ENCODE measurements around the gene SLC6A2.
"Not testable (repeated sequence)": the region's sequence is repeated elsewhere in the genome, so short reads cannot be mapped to it uniquely, and the experiment has no call there.

The SLC6A2 gene

DNA sequence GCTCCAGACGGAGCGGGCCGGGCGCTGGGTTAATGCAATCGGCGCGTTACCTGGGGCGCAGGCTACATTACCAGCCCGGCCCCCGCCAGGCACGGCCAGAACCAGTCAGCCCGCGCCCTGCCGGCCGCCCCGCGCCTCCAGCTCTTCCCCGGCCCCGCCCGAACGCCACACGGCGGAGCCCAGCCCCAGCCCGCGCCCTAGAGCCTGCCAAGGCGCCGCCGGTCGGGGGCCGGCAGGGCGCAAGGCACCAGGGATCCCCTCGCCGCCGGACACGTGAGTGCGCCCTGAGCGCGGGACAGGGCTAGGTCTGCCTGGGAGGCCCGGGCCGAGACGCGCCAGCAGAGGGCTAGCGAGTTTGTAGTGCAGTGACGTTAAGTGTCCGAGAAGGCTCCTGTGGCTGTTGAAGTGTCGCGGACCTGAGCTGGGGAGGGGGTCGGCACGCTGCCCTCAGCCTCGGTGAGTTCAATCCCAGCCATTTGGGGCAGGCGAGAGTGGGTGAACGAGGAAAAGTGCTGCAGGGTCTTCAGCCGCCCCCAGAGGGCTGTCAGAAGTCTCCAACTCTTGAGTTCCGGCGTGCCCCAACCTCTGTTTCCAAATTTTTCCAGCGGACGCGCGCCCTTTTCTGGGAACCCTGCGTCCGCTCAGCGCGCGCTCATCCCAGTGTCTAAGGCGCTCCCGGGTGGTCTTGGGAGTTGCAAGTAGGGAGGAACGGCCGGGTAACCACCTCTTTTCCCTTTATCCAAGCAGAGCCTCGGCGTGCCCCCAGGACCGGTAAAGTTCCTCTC is at the start of gene SLC6A2:
Gene SLC6A2 (plus strand): TSS at position 92 of the 785 bp plus-strand sequence. CDS start 707 bp downstream, outside the sequence.
- no peak for DNase-seq (ENCODE audit: low read depth in 2 of 3, low spot score in 2 of 3)

DNA sequence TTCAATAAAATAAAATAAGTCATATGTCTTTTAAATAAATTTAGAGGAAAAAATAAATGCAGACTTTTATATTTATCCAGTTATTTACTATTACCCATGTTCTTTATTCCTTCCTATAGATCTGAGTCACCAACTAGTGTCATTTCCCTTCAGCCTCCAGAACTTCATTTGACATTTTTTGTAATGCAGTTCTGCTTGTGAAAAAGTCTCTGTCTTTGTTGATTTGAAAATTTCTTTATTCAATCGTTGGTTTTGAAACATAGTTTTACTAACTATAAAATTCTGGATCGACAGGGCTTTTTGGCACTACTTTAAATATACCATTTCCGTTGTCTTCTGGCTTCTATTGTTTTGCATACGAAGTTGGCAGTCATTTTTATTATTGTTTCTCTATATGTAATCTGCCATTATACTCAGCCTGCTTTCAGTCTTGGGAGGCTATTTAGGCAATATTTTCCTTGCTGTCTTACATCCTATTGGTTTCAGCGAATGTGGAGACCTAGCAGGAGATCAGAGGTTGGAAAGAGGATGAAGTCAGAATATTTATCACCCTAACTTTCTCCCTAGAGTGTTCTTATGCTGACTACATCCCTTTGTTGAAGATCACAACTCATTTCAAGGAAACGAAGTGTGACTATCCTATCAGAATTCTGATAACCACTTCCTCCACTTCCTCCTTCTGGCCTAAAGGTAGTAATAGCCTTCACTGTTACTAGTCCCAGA is 42.0 kb upstream of the SLC6A2 start:
- DNase-seq (ENCODE audit: low read depth in 2 of 3, low spot score in 2 of 3), result no peak

DNA sequence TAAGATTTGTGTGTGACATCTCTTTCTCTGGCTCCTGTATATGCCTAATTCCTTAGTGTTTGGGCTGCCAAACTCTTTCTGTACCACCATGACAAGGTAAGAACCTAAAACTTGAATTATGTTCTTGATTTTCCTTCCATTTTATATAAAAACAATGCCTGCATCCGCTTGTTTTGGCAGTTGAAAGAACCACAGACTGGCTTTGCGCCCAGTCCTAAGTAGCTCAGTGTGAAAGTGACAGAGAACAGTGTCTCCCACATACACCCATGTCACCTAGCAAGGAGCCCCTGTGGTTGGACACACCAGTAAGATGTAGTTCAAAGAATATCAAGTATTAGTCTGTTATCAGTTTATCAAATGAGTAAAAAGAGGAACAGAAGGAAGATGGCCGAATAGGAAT is 40.7 kb upstream of the SLC6A2 start:
- DNase-seq (ENCODE audit: low read depth in 2 of 3, low spot score in 2 of 3), result no peak

DNA sequence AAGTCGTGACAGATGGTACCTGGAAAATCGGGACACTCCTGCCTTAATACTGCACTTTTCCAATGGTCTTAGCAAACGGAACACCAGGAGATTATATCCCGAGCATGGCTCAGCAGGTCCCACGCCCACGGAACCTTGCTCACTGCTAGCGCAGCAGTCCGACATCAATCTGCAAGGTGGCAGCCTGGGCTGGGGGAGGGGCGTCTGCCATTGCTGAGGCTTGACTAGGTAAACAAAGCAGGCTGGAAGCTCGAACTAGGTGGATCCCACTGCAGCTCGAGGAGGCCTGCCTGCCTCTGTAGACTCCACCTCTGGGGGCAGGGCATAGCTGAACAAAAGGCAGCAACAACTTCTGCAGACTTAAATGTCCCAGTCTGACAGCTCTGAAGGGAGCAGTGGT is 40.1 kb upstream of the SLC6A2 start:
- not testable (repeated sequence) for DNase-seq (ENCODE audit: low read depth in 2 of 3, low spot score in 2 of 3)

DNA sequence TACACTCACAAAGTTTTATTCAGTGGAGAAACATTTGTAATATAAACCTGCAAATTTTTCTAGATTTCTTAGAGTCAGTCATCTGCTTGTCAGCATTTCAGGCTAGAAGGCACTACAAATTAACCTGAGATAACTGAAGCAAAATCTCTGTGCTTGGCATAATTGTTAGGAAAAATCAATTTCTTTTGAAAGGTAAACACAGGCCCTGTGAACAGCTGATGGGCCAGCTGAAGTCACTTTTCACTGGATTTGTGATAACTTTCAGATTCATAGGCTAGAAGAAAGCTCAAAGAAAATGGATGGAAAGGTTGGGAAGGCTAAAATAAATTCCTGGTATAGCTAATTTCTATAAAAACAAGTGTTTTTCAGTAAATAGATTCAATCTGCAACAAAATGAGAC is 34.0 kb upstream of the SLC6A2 start:
- no peak for DNase-seq (ENCODE audit: low read depth in 2 of 3, low spot score in 2 of 3)

DNA sequence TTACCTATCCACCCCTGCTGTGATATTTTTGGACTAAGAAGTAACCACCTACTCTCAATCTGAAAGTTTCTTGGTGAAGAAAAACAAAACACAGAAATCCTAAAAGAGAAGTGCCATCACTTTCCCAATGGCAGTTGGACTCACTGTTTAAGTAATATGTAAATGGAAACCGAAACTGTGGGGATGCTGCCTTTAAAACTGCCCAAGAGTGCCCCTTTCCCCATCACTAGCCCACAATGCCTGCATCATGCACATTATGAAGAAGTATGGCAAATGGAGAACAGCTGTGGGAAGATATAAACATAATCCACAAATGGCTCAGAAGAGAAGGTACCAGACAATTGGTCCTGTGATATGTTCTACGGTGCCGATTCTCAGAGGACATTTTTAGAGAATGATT is 33.5 kb upstream of the SLC6A2 start:
- DNase-seq (ENCODE audit: low read depth in 2 of 3, low spot score in 2 of 3), result no peak

DNA sequence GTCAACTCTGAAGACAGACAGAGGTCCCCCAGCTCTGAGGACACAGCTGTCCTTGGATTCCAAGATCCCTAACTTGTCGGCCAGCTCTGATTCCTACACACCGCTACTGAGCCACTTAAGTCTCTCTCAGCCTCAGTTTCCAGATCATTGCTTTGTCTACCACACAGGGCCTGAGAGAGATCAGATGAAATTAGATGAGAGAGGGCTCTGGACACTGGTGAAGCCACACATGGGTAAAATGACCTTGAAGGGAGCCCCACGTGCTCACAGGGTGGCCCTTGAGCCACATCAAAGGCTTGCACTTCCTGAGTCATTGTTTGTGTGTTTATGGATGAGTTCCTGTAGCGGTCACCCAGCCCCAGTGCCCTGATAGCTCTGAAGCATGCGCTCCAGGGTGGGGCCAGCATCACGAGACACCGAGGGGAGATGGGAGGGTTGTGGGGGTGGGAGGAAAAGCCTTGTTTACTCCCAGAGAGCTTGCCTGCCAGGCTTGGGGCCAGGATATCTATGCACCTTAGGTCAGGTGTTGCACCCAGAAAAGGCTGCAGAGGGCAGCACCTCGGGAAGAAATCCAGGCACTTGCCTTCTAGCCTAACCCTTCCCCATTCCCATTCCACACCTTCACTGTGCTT is 32.7 kb upstream of the SLC6A2 start:
- no peak for DNase-seq (ENCODE audit: low read depth in 2 of 3, low spot score in 2 of 3)

DNA sequence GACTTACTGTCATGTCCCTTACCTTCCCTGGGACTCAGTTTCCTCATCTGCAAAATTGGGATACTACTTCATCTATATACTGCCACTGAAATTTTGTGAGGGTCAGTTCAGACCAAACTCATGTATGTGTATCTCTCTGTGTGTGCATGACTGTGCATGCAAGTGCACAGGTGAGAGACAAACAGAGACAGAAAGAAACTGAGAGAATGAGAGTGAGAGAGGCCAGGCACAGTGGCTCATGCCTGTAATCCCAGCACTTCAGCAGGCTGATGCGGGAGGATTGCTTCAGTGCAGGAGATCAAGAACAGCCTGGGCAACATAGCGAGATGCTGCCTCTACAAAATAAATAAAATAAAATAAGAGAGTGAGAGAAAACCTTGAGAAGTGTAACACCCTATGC is 32.1 kb upstream of the SLC6A2 start:
- DNase-seq (ENCODE audit: low read depth in 2 of 3, low spot score in 2 of 3), result no peak

DNA sequence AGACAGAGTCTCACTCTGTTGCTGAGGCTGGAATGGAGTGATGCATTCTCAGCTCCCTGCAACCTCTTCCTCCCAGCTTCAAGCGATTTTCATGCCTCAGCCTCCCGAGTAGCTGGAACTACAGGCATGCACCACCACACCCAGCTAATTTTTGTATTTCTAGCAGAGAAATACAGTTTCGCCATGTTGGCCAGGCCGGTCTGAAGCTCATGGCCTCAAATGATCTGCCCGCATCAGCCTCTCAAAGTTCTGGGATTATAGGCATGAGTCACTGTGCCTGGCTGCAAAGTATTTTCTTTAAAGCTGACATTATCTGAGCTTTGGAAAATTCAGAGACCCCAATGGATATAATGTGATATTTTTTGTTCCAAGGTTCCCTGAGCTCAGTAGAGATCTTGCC is 31.1 kb upstream of the SLC6A2 start:
- DNase-seq (ENCODE audit: low read depth in 2 of 3, low spot score in 2 of 3), result no peak

DNA sequence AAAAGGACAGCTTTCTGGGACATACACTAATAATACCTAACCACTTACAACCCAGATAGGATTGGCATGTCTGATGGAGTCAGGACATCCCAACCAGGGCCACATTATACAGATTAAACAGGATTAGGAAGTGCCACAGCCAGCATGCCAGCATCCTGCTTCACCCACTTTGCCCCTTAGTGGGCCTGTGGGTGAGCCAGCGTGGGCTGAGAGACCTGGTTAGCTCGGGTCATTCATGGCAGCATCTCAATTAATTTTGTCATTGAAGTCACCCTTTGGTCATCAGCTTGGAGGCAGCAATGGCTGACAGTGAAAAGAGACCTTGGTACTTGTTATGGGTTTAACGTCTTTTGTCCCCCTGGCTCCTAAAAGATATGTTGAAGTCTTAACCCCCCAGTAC is 29.9 kb upstream of the SLC6A2 start:
- no peak for DNase-seq (ENCODE audit: low read depth in 2 of 3, low spot score in 2 of 3)

DNA sequence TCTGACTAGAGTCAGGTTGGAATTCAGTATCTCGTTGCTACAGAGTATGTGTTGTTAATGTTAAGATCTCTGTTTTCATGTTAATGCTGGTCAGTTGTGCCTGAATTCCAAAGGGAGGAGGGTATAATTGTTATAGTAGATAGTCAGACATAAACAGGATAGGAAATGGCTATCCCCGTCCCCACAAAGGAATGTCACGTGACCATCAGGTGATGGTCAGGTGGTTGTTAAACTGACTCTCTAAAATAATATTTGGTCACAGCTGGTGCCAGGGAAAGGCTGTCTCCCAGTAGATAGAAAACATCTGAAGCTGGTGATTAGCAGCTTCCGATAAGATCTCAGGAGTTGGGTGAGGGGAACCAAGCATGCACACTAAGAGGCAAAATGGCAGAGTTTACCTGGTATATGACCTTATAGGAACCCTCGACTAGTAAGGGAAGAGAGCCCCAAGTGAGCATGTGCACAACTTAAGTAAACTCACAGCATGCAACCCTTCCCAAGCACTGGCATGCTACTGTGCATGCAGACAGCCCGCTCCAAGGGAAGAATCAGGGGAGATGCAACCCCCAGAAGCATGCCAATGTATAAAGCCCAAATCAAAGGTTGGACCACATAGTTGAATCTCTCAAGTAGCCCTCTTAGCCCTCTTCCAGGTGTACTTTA is 27.4 kb upstream of the SLC6A2 start:
- DNase-seq (ENCODE audit: low read depth in 2 of 3, low spot score in 2 of 3), result no peak

DNA sequence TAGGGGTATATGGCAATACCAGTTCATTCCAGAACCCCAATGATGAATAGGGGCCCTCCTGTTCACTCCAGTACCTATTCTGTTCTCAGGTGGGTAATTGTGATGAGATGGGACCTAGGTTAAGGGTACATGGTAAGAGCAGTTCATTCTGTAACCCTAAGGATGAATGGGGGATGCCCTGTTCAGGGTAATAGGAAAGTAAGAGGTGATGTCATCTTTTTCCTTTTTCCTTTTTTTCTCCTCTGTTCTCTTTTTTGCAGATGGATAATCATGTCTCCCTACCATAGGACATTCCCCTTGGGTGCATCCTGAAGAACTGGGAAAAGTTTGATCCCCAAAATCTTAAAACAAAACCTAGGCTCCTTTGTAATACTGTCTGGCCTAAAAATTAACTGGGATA is 25.0 kb upstream of the SLC6A2 start:
- DNase-seq (ENCODE audit: low read depth in 2 of 3, low spot score in 2 of 3), result no peak

DNA sequence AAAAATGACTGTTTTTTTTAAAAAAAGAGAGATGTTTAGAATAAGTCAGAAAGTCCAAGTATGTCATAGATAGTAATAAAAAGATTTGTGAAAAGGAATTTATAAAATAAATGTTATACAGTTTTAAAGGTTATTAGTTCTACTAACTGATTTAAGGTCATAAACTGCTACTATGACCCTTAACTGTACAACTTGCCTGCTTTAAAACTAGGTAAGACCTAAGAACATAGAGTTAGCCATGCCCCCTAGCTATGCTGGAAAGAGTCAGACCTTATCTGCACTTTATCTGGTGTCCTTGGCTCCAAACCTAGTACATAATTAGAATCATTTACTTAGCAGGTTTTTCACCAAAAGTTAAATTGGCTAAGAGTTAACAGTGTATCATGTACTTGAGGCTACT is 23.5 kb upstream of the SLC6A2 start:
- DNase-seq (ENCODE audit: low read depth in 2 of 3, low spot score in 2 of 3), result no peak

DNA sequence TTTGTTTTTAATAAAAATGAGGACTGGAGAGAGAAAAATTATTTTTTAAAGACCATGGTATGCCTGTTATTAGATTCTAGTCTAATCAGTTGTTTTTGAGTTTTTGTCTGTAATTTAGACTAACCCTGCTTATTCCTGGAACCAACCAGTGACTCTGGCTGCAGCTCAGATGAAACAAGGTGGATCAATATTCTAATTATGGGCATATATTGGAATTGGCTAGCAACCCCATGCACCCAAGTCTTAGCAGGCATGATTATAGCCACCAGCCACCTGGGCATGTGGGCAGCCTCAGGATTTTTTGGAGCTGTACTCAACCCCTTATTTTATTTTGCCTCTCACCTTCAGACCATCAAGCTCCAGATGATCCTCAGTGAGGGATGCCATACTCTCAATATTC is 21.6 kb upstream of the SLC6A2 start:
- DNase-seq (ENCODE audit: low read depth in 2 of 3, low spot score in 2 of 3), result no peak

DNA sequence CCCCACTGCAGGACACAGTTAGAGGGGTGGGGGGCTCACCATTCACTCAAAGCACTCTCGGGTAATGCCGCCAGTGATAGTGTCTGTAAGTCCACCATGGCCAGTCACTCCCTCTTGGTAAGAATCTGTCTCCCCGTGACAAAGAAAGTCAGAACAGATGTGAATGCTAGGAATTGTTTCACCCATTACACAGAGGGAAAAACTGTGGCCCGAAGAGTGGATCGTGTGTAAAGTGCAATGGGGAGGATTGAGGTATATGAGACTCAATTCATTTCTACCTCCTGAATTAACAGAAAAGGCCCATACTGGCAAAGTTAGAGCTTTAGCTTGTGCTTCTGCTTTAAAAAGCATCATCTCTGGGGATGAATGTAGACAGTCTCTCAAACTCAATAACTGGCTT is 17.5 kb upstream of the SLC6A2 start:
- no peak for DNase-seq (ENCODE audit: low read depth in 2 of 3, low spot score in 2 of 3)

DNA sequence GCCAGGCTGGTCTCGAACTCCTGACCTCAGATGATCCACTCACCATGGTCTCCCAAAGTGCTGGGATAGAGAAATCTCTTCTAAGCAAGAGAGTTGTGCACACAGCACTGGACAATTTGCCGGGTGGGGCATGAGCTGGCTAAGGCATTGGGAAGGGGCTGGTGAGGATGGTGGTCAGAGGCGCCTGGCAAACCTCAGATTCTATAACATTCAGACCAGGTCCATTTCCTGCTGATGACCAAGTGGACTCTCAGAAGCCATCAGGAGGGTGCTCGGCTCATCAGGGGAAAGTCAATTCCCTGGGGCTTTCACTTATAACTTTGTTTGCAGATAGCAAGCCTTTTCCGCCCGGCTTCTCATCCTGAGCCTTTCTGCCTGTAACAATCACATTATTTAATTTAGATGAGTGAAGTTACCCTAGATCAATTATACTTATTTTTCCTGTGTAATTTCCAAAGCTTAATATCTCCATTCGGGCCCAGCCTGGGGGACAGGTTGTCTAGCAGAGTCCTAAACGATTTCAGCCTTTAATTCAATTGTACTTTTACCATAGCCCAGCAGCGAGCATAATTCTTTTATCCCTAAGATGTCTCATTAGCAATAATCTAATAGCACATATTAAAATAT is 15.0 kb upstream of the SLC6A2 start:
- DNase-seq (ENCODE audit: low read depth in 2 of 3, low spot score in 2 of 3), result no peak

DNA sequence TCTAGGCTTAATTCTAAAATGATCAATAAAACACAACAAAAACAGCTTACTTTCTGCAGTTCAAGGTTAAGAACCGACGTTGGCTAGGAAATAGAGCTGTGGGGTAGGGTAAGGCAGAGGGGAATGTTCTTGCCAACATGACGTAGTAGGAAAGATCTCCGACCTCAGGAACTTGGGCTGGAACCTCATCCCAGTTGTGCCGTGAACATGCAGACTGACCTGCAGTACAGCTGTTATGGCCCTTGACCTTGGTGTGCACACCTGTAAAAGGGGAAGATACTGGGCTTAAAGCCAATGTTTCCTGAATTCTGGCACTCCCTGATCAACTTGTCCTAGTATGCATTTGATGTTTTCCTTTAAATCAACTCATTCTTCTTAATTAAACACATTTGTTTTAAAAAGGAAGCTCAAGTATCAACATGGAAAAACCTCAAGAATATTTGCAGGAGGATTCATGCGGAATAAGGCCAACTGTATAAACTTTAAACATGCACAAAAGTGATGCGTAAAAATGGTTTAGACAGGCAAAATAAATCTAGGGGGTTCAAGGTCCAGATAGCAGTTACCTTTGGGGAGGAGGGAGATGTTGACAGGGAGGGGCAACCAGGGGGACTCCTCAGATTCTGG is 14.2 kb upstream of the SLC6A2 start:
- DNase-seq (ENCODE audit: low read depth in 2 of 3, low spot score in 2 of 3), result no peak

DNA sequence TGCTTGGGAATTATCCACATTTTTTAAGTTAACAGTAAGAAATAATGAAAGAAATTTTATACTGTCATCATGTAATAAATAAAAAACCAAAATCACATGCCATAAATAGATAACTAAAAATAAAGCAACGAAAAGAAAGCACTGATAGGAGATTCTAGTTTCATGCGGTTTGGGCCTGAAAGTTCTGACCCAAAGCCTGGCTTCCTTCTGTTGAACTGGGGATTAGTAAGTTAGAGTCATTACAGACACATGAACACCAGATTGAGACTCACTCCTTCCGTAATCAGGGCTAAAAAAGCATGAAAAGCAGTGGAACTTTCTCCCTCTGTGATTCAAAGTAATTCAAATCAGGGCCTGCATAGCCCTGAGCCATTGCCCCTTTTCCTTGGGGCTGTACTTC is 13.2 kb upstream of the SLC6A2 start:
- no peak for DNase-seq (ENCODE audit: low read depth in 2 of 3, low spot score in 2 of 3)

DNA sequence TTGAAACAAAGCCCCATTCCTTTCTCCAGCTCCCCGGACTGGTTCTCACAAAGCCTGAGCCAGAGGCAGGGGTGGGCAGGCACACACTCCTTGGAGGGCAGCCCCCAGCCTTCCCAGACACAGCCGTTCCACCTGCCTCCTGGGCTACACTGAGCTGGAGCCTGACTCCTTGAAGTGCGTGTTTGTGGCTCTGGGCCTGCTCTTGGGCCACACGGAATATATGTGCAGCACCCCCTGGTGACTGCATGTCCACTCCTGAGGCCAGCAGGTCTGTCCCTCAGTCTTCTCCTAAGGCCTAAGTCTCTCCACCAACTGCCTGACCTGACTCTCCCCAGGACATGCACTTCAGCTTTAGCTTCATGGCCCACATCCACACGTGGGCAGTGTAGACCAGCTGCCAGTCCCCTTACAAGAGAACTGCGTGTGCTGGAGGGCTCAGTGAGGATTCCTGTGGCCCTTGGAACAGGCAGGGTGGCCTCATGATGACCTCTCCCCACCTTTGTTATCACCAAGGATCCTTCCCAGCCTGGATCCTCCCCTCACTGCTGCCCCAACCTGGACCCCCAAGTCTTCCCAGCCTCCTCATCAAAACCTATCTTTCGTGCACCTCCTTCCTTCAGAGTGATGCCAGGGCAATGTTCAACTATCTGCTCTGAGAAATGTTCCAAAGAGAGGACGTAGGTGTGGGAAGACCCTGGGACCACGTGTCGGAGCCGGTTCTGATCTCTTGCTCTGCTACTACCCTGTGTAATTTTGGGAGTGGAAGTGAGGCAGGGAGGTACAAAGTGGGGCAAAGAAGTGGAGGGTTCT is 12.4 kb upstream of the SLC6A2 start:
- no peak for DNase-seq (ENCODE audit: low read depth in 2 of 3, low spot score in 2 of 3)

DNA sequence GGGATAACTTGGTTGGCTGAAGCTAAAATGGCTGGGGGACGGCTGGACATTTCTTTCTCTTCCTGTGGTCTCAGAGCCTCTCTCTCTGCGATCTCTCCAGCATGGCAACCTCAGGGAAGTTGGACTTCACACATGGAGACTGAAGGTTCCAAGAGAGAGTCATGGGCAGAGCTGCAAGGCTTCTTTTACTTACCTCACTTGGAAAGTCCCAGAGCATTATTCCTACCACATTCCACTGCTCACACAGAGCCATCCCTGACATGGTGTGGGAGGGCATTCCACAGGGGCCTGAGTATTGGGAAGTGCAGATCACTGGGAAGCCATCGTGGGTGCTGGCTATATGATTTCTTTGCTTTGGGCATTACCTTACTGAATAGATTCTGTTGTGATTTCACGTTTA is 9.8 kb upstream of the SLC6A2 start:
- DNase-seq (ENCODE audit: low read depth in 2 of 3, low spot score in 2 of 3), result no peak

Measured in activated CD8-positive, alpha-beta memory T cell treated with anti-CD3 and anti-CD28 coated beads for 48 hours (primary cell).